GM18520 (cell line): ENCODE data around the gene RGS18.
"Not testable (repeated sequence)": the region's sequence is repeated elsewhere in the genome, so short reads cannot be mapped to it uniquely, and the experiment has no call there.

Experiments used
- ATAC-seq: cut with Tn5 transposase; IDR thresholded peaks from one replicate; pipeline ENCODE4 v1.9.1; 2021; ENCODE audit not compliant: unreplicated experiment

The RGS18 gene, protein sequence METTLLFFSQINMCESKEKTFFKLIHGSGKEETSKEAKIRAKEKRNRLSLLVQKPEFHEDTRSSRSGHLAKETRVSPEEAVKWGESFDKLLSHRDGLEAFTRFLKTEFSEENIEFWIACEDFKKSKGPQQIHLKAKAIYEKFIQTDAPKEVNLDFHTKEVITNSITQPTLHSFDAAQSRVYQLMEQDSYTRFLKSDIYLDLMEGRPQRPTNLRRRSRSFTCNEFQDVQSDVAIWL

DNA sequence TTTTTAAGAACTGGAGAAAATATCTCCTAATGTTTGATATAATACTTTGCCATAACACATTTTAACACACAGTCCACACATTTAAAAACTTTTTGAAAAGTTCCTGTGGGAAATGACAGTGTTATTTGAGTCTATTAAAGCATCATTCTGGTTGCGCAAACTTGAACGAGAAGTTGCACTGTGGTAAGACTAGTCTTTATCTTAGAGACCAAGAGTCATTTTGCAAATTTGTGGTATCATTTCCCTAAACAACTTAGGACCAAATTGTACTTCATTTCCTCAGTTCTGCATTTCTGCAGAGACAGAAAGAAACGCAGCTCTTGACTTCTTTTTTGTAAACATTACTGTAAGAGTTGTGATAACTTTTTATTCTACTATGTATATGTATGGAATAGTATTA is at the start of gene RGS18:
TSS of gene RGS18 (plus strand) at position 282 of the 400 bp plus-strand sequence. CDS start 176 bp downstream, outside the sequence.
- ATAC-seq, result peak; percentile 76

DNA sequence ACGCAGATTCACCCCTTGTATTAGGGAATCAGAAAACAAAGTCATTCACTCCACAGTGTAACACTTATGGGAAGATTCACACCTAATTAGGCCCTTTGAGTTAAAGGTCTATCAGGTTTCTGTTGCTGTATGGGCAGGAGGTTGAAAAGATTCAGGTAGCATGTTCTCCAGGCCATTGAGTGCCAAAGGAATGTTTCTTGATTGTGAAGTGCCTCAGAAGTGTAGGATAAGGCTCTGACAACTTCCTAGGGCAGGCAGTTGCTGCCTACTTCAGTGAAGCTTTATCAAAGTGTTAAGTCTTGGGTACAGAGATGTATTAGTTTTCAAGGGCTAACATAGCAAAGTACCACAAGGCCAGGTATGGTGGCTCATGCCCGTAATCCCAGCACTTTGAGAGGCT is 48.7 kb upstream of the RGS18 start:
- ATAC-seq, result no peak

DNA sequence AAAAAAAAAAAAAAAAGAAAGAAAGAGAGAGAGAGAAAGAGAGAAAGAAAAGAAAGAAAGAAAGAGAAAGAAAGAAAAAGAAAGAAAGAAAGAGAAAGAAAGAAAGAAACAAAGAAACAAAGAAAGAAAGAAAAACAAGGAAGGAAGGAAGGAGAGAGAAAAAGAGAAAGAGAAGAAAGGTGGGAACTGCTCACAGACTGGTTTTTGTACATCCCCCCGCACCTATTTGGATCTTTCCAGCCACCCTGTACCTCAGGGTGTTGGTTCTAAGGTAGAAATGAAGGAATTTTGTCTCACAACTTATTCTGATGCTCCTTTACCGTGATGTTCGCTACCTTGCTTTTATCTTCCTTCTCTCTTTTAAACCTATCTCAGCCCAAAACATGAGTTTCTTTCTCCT is 43.3 kb upstream of the RGS18 start:
- no peak for ATAC-seq

DNA sequence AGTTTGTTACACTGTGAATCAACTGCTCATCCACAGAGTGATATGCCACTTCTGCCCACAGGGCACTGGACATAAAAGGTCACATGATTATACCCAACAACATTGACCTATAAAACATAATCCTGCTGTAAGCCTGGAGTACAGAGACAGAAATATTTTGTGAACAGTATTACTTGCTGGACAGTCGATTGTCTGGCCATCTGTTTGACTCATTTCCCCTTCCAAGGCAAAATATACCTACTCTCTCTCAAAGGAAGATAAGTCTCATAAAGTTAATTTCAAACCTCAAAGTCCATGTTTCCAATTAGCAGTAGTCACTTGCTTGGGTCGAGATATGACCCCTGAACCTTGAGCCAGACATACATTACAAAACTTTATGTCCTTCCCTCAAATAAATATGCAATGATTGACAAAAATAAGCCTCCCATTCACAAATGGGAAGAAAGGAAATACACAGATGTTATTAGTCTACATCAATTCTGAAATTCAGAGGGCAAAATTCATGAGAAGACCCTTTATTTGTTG is 39.3 kb upstream of the RGS18 start:
- ATAC-seq, result no peak

DNA sequence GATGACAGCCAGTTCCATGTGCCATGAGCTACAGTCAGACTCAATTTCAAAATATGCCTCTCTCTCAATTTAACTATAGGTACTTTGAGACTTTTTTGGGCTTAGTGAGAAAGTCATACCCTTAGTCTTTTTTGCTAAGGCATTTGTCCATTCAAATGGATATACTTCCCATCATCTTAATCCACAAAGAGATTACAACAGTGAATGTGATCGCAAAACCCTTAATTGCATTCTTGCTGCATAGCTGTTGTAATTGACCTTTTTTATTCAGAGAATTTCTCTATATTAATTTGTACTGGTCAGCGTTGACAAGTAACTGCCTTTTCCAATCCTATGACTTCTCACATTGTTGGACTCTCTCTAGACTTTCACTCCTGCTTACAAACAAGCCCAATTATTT is 38.6 kb upstream of the RGS18 start:
- no peak for ATAC-seq

DNA sequence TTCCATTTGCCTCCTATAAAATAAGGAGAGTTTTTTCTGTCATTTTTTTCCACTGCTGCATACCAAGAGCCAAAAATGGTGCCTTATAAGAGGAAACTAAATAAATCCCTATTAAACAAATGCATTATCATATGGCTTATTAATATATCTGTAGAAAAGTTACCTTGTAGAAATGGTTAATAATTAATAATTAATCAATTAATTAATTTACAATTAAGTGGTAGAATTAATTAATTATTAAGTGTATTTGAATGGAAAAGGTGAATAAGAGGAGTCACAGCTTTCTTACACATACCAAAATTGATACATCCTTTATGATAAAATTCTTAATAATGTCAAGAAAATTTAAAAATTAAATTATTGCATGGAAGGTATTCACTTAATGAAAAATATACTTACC is 35.6 kb upstream of the RGS18 start:
- ATAC-seq, result no peak

DNA sequence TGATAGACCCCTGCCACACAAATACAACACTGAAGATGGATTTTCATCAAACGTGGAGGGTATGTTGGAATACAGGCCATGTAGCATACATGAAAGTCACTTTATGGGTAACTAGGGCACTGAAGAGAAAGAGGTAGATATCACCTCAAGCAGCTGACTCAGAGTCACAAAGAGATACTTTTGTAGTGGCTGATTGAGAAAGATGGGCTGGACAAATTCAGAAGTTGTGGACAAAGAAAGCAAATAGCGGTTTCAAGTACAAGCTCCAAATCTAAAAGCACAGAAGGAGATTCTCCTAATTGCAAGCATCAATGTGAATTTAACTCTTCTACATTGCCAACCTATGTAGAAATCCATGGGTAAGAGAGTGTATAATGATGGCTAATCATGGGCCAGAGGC is 35.0 kb upstream of the RGS18 start:
- no peak for ATAC-seq

DNA sequence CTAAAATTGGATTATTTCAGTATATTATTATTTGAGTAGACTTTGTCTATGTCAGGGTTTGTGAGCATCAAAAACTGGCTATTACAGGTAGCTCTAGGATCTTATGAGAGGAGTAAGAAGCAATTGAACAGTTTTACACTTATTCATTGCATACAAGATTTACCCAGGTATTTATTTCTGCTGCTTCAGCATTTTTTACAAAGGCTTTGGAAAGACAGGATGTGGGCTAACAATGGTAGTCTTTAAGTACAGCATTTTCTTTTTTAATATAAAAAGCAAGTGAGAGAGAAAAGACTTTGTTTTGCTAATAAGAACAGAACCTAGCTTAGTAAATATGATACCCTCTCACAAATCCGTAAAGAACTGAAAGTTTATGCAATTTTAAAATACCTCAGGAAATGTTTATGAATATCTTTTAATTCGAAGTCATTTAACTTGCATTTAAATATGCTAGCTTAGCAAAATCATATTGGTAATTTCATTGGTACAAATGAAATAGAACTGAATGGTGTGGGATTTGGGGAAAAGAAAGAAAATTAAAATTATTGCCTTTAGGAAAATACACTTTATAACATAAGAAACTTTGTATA is 32.1 kb upstream of the RGS18 start:
- no peak for ATAC-seq

DNA sequence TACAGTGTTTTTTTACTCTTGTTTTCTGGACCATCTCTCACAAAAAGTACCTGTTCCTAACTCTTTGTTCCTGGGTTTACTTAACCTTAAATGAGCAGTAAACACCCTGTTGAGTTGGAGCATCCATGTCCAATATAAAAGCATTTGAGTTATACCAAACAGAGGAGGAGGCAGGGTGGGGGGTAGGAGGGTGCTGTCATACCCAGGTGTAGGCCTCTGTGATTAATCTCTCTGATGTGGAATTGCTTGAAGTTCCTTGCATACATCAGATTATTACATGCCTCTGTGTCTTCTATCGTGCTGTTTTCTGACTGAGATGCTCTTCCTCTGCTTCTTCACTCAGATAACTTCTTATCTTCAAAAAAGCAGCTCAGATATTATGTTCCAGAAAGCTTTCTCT is 28.1 kb upstream of the RGS18 start:
- no peak for ATAC-seq

DNA sequence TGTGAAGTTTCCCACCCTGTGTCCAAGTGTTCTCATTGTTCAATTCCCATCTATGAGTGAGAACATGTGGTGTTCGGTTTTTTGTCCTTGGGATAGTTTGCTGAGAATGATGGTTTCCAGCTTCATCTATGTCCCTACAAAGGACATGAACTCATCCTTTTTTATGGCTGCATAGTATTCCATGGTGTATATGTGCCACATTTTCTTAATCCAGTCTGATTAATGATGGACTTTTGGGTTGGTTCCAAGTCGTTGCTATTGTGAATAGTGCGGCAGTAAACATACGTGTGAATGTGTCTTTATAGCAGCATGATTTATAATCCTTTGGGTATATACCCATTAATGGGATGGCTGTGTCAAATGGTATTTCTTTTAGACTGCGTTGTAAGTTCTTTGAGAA is 27.4 kb upstream of the RGS18 start:
- not testable (repeated sequence) for ATAC-seq

DNA sequence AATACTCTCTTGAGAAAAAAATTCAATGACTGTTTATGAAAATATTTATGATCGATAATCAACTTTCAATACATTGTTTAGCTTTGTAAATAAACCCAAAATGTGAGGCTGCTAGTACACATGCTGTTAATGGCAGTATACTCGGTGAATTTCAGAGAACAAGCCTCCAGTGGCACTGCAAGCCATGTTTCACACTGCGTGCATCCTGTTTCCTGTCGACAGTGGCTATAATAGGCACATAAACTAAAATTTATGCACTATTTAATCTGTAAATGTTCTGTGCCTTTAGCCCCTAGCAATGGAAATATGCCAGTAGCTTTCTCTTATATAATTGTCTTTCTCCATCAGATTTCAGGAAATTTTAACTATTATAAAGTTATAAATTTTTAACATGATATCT is 26.3 kb upstream of the RGS18 start:
- no peak for ATAC-seq

DNA sequence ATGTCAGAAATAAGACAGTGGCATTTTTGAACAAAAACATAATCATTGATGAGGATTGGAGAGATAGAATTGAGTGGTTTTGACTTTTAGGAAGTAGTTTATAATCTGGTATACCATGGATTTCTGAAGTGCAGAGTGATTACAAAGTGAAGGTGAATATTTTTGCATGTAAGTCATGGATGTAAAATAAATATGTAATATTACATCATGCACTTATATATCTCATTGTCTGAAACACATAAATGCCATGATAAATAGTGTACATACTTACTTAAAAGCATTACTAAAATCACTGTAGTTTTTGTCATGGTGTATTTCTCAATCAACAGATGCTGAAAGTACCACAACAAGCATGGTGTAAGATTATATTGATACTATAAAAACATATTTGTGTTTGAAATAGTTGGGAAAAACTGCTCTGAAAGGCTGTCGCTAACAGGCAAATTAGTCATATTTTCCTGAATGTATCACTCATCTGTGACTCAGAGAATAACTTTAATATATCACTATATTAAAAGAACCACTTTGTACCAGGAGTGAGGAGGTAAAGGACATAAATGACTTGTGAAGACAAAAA is 24.8 kb upstream of the RGS18 start:
- ATAC-seq, result no peak

DNA sequence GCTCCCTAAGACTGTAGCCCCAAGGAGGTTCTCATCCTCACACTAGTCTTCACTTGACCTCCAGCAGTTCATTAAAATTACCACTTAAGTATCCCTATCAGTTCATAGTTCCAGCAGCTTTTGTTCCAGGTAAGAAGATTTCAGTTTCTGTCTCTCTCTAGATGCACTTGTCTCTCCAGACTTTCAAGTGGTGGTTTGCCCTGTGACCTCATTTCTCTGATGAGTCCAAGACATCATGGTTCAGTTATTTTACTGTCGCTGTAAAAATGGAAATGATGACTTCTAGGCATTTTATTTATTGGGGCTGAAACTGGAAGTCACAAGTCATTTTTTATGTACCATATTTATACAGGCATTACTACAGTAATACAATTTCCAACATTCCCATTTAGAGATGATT is 17.9 kb upstream of the RGS18 start:
- ATAC-seq, result no peak

DNA sequence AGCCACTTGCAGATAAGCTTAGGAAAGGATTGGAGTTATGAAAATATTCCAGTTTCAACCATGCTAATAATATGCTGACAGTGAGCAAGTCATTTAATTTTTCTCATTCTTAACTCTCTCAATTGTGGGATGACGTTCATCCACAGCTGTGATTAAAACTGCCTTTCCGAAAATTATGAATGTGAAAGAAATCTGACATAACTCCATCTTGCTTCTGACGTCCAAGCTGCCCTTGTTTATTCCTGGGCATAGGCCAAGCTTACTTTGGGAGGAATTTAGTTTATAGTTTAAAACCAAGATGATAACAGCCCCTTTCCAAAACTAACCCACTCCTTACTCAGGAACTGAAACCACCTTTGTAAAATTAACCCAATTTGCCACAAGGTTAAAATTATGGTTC is 11.0 kb upstream of the RGS18 start:
- no peak for ATAC-seq

DNA sequence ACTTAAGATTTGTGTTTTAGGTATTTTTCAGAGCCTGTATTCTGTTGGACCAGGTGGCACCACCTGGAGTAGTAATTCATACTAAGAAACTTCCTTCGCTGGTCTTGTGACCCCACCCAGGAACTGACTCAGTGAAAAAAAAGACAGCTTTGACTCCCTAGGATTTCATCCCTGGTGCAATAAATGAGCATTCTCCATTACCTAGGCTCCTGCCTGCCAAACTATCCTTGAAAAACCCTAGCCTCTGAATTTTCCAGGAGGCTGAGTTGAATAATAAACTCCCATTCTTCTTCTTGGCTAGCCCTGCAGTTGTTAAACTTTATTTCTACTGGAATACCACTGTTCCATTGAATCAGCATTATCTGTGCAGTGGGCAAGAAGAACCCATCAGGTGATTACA is 10.6 kb upstream of the RGS18 start:
- ATAC-seq, result no peak

DNA sequence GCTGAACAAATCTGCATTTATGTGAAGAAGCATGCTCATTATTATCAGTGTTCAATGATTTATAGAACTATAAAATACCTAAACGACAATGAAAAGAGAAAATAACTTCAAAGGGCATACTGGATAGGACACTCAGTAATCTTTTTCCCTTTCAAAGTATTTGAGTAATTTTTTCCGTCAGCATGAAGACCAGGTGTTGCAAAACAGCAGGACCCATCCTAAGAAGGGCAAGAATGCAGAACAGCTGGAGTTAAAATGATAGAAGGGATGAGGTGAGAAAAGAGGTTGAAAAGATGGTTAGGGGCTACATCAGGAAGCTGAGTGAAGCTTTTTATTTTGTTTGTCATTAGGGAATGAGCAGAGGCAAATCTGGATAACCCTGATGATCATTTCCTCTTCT is 7.1 kb upstream of the RGS18 start:
- no peak for ATAC-seq

DNA sequence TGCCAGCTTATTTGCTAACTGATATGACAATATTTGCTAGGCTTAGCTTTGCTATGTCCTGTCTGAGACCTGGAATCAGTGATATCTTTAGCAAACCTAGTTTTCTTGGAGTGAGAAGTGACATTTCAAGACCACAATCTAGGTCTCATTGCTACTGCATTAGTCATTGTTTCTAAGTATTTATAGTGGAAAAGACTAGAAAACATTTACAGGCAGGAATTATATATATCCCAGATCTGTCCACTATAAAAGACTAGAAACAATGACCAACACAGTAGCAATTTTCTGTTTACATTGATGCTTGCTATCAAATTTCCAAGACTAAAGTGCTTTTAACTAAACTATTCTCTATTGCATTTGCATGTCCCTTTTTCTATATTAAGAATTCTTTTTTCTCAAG is 5.0 kb upstream of the RGS18 start:
- ATAC-seq, result no peak

DNA sequence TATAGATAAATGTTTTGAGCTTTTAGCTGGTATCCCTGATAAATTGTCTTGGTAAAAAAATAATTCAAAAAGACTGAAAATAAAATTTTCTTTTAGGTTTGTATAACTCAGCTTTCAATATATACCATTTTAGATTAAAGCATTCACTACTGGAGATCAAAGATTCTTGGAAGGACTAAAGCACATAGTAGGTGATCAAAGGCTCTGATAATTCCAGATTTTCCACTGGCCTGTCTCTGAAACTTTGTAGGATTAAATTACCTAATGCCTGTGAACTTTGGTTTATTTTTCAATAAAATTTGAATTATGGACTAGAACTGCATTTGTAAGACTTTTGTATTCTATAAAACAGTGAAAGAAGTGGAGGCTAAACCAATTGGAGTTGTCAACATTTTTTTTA is 1.2 kb upstream of the RGS18 start:
- ATAC-seq, result no peak

DNA sequence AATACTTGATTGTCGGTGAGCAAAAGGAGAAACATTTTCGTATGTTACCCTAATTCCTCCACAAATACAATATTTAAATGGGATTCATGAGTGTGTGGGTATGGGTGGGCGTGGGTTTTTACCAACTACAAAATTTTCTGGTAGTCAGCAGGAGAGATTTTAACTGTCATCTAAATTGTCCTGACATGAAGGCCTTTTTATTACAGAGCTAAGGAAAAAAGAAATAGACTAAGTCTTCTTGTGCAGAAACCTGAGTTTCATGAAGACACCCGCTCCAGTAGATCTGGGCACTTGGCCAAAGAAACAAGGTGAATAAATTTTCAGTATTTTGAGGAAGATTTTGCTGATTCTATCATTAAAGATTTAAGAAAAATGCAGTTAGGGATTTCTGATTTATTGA is 752 bp downstream of the RGS18 start:
- no peak for ATAC-seq

DNA sequence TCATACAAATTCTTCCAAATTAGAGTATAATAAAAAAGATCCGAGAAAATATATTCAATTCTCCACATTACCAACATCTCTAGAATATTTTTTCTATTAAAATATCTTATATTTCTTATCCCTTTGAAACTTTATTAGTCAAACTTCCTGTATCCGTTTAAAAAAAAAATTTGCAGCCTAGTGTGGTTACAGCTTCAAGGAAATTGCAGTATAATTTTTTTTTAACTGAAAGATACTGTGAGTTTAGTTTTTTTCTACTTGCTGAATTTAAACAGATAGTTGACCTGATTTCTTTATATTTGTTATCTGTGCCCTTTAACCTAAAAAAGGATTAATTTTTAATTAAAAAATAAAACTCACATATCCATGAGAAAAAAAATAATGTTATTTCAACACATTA is 1.5 kb downstream of the RGS18 start:
- no peak for ATAC-seq

DNA sequence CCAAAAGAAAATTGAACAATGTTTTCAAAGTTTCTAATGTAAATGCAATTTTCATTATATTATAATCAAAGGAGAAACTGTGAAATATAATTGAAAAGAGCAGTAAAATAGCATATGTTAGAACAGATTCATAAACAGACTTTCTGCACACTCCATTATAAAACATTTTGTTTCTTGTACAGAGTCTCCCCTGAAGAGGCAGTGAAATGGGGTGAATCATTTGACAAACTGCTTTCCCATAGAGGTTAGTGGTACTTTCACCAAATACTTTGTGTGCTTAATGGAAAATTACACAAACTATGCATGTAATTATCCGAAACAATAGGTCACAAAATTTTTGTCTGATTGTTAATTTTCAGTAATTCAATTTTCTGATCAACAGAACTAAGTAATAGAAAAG is 1.9 kb downstream of the RGS18 start:
- ATAC-seq, result no peak

DNA sequence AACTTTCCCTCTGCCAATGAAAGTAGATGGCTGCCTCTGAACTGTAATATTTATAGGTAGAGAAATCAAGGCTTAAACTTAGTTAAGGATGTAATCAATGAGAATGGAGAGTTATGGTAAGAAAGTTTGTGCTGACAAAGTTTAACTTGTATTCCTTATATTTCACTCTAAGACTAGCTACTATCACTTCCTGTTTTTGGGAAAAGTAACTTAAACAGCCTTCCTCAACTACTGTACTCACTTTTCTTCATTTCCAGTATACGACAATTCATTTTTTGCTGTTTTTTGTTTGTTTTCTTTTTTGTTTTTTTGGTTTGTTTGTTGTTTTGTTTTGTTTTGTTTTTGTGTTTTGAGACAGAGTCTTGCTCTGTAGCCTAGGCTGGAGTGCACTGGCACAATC is 3.7 kb downstream of the RGS18 start:
- no peak for ATAC-seq

DNA sequence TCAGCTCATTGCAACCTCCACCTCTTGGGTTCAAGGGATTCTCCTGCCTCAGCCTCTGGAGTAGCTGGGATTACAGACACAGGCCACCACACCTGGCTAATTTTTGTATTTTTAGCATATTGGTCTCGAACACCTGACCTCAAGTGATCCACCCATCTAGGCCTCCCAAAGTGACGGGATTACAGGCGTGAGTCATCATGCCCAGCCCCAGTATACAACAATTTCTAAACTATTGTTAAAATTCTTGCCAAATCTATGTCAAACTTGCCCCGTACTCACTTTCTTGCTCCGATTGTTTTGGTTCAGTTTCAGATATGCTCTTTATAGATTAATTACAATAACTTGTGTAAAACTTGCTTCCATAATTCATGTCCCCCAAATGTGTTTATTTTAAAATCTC is 4.1 kb downstream of the RGS18 start:
- no peak for ATAC-seq
